OCI-LY7 (cell line): ENCODE measurements around the gene ATP5F1B. TPM values are rescaled to one million over a fixed set of nuclear protein-coding genes. Genes with fewer than 3 reads are reported as not detected.

ENCODE experiments used
- BruUV-seq: library from RNA; stranded (reverse); fragments of 400-500 nt; replicated peaks from 2 replicates; lab custom pipeline; 2021; lab: Mats Ljungman, UMichigan
- CTCF ChIA-PET: fragments of 300-600 bp; sonication (Branson Sonifier 250); formaldehyde crosslinking; loops from one replicate; lab custom pipeline; 2022; ENCODE audit warnings: antibody characterized with exemption; ENCODE audit not compliant: unreplicated experiment; lab: Charles Lee
- POLR2A ChIA-PET: fragments of 300-600 bp; sonication (Branson Sonifier 250); formaldehyde crosslinking; loops from one replicate; lab custom pipeline; 2022; ENCODE audit warnings: antibody characterized with exemption; lab: Charles Lee
- DNase-seq: peaks from one replicate; pipeline ENCODE4 v3.0.0-alpha.2; 2015; ENCODE audit warnings: low spot score
- H2AFZ ChIP-seq: fragments of 200-600 bp; sonication (generic), shearing (Covaris generic); 2 replicates; pipeline ENCODE4 v1.6.1; 2014; ENCODE audit warnings: mild to moderate bottlenecking, antibody characterized with exemption, low read length, moderate library complexity
- H3K27ac ChIP-seq: fragments of 200-600 bp; sonication (generic); 2 replicates; pipeline ENCODE4 v1.5.1; 2014; ENCODE audit warnings: mixed run types, low read depth, mild to moderate bottlenecking, moderate library complexity, low read length, inconsistent platforms; ENCODE audit not compliant: poor library complexity, severe bottlenecking
- H3K36me3 ChIP-seq: fragments of 200-600 bp; sonication (generic); 2 replicates; pipeline ENCODE4 v1.6.1; 2014; ENCODE audit warnings: mild to moderate bottlenecking, antibody characterized with exemption, low read length, moderate library complexity, mixed read lengths; ENCODE audit not compliant: insufficient read depth
- H3K4me1 ChIP-seq: fragments of 200-600 bp; sonication (generic); 2 replicates; pipeline ENCODE4 v1.5.1; 2014; ENCODE audit warnings: mild to moderate bottlenecking, low read length; ENCODE audit not compliant: insufficient read depth, poor library complexity, severe bottlenecking
- H3K4me2 ChIP-seq: fragments of 200-600 bp; sonication (generic); 2 replicates; pipeline ENCODE4 v1.6.1; 2014; ENCODE audit warnings: mild to moderate bottlenecking, low read length
- H3K4me3 ChIP-seq: fragments of 200-600 bp; sonication (generic); 2 replicates; pipeline ENCODE4 v1.5.1; 2014; ENCODE audit warnings: mild to moderate bottlenecking, low read depth, low read length; ENCODE audit not compliant: poor library complexity, severe bottlenecking
- H3K79me2 ChIP-seq: fragments of 200-600 bp; sonication (generic); 2 replicates; pipeline ENCODE4 v1.6.1; 2016; ENCODE audit warnings: low read depth, mild to moderate bottlenecking, low read length, moderate library complexity, mixed read lengths; ENCODE audit not compliant: insufficient read depth
- H3K9me2 ChIP-seq: fragments of 200-600 bp; sonication (generic); 2 replicates; pipeline ENCODE4 v1.6.1; 2016; ENCODE audit warnings: mild to moderate bottlenecking, low read length, mixed read lengths; ENCODE audit not compliant: insufficient read depth
- H3K9me3 ChIP-seq: fragments of 200-600 bp; sonication (generic); 2 replicates; pipeline ENCODE4 v1.6.1; 2014; ENCODE audit warnings: mild to moderate bottlenecking, mixed run types, low read length, mixed read lengths
- H4K20me1 ChIP-seq: fragments of 200-600 bp; sonication (generic); 2 replicates; pipeline ENCODE4 v1.6.1; 2014; ENCODE audit warnings: mild to moderate bottlenecking, antibody characterized with exemption, low read length, moderate library complexity, mixed read lengths; ENCODE audit not compliant: insufficient read depth
- CTCF ChIP-seq: fragments of 200-600 bp; sonication (generic); conservative IDR thresholded peaks from 2 replicates; pipeline ENCODE4 v1.5.1; 2014; ENCODE audit warnings: mild to moderate bottlenecking, antibody characterized with exemption, low read length, moderate library complexity, mixed read lengths
- EZH2phosphoT487 ChIP-seq: fragments of 200-600 bp; sonication (generic); IDR thresholded peaks from 2 replicates; pipeline ENCODE4 v1.6.1; 2018; ENCODE audit warnings: low read depth, borderline replicate concordance, mild to moderate bottlenecking, mixed run types, antibody characterized with exemption, low read length, moderate library complexity, mixed read lengths
- intact Hi-C: fragments of 100-400 bp; cut with micrococcal nuclease; formaldehyde crosslinking; loops from one replicate; pipeline ENCODE4 v1.10.0; 2022; ENCODE audit not compliant: unreplicated experiment
- total RNA-seq, 2 experiments: library from RNA; depleted of rRNA in 1 of 2; stranded (reverse); fragments of >200 nt in 1 of 2; shearing (Covaris generic) in 1 of 2; gene quantifications; 2 replicates each; pipeline ENCODE4 v1.2.3, GENCODE V29; 2014 to 2022

Gene ATP5F1B
- total RNA-seq, 2 experiments from 2014 or later = 385 to 732 TPM

GRCh38 chr12:56687223-56688128 lies 41.7 kb upstream of the ATP5F1B start:
- Histone ChIP-seq H3K9me3 (no peaks in the 10 kb centered on the region), H3K4me1 (peaks cover 40% of the 10 kb centered on the region), H2AFZ (0 out of 2 replicates have a peak overlapping the region, but pooled peaks have one; percentile 13), H3K27ac (peak overlapping the region; percentile 91), H3K4me3 (peak overlapping the region; percentile 94), H4K20me1 (peaks cover 22% of the 10 kb centered on the region; the same call in 1 of the 2 replicates), H3K9me2 (no peaks in the 10 kb centered on the region), H3K79me2 (peaks cover 63% of the 10 kb centered on the region), H3K4me2 (peak overlapping the region; percentile 77), H3K36me3 (peaks cover 48% of the 10 kb centered on the region)
- ChIA-PET CTCF (interaction anchor here (1.1 kb wide), 1 partner anchor 38 kb away, joined by 4 read pairs; no protein-coding TSS in a partner anchor), POLR2A (interaction anchor here (0.6 to 2.8 kb wide), 8 partner anchors 18 to 66 kb away, joined by 3 to 11 read pairs (median 4); partner anchors contain the start of genes NACA and PRIM1)
- intact Hi-C loops = loop anchor here (1.0 to 5.0 kb wide), 6 partner anchors 37 to 760 kb away; partner anchors contain the start of genes NAB2, NACA and PYM1
- BruUV-seq = no TSS peak
- DNase-seq = peak; percentile 70
- no peak for TF ChIP-seq EZH2phosphoT487
- TF ChIP-seq CTCF = no peak

- Histone ChIP-seq H3K9me3 (no peaks in the 10 kb centered on the region), H3K79me2 (peaks cover 90% of the 10 kb centered on the region), H3K4me3 (peak overlapping the region; percentile 94), H3K4me2 (peak overlapping the region; percentile 77), H3K9me2 (no peaks in the 10 kb centered on the region), H3K4me1 (peaks cover 39% of the 10 kb centered on the region), H3K27ac (peak overlapping the region; percentile 22), H2AFZ (no peak overlapping the region), H4K20me1 (peaks cover 30% of the 10 kb centered on the region), H3K36me3 (peaks cover 75% of the 10 kb centered on the region)
- no peak for TF ChIP-seq EZH2phosphoT487
- TF ChIP-seq CTCF = no peak
- no peak for DNase-seq
- intact Hi-C loops = loop anchor here (5.0 kb wide), 2 partner anchors 402 to 758 kb away; partner anchors contain the start of genes NAB2 and PYM1
- no TSS peak for BruUV-seq
- POLR2A ChIA-PET = interaction anchor here (0.6 to 2.0 kb wide), 9 partner anchors 9 to 435 kb away, joined by 3 to 12 read pairs (median 4); partner anchors contain the start of genes ATP5F1B and NACA
- CTCF ChIA-PET = no interaction called here
These were observed 39.1 kb upstream of the ATP5F1B start for GRCh38 chr12:56684745-56685359.
